H9 (cell line): ENCODE data around the gene PNRC2. TPM values are rescaled to one million over a fixed set of nuclear protein-coding genes. Genes with fewer than 3 reads are reported as not detected.

ENCODE experiments used
- DNase-seq: peaks from one replicate; pipeline ENCODE4 v3.0.0-alpha.2; 2017
- H2AFZ ChIP-seq: one replicate; pipeline ENCODE4 v1.6.1; 2013; ENCODE audit warnings: mild to moderate bottlenecking, low read length, control low read depth, moderate library complexity
- H2AK5ac ChIP-seq: 2 replicates; pipeline ENCODE4 v1.6.1; 2013; ENCODE audit warnings: low read length, control low read depth, mixed read lengths; ENCODE audit not compliant: insufficient read length
- H2BK120ac ChIP-seq: one replicate; pipeline ENCODE4 v1.6.1; 2013; ENCODE audit warnings: low read depth, mild to moderate bottlenecking, low read length, control low read depth, inconsistent platforms; ENCODE audit not compliant: poor library complexity, severe bottlenecking
- H2BK12ac ChIP-seq: 2 replicates; pipeline ENCODE4 v1.6.1; 2013; ENCODE audit warnings: low read length, control low read depth, mixed read lengths, low read depth; ENCODE audit not compliant: insufficient read length
- H2BK15ac ChIP-seq: 2 replicates; pipeline ENCODE4 v1.6.1; 2013; ENCODE audit warnings: low read depth, low read length, control low read depth
- H2BK20ac ChIP-seq: one replicate; pipeline ENCODE4 v1.6.1; 2013; ENCODE audit warnings: low read depth, mild to moderate bottlenecking, low read length, control low read depth, inconsistent platforms; ENCODE audit not compliant: poor library complexity, severe bottlenecking
- H2BK5ac ChIP-seq: 2 replicates; pipeline ENCODE4 v1.6.1; 2013; ENCODE audit warnings: low read length, control low read depth, mixed read lengths; ENCODE audit not compliant: insufficient read length
- H3K14ac ChIP-seq: 2 replicates; pipeline ENCODE4 v1.6.1; 2013; ENCODE audit warnings: low read length, control low read depth; ENCODE audit not compliant: insufficient read depth
- H3K18ac ChIP-seq: 2 replicates; pipeline ENCODE4 v1.6.1; 2013; ENCODE audit warnings: low read depth, mild to moderate bottlenecking, mixed read lengths, low read length, control low read depth; ENCODE audit not compliant: insufficient read length
- H3K23ac ChIP-seq: 2 replicates; pipeline ENCODE4 v1.6.1; 2013; ENCODE audit warnings: low read length, control low read depth, mixed read lengths, low read depth; ENCODE audit not compliant: insufficient read length
- H3K23me2 ChIP-seq: 2 replicates; pipeline ENCODE4 v1.6.1; 2013; ENCODE audit warnings: low read depth, mild to moderate bottlenecking, mixed read lengths, low read length, control low read depth; ENCODE audit not compliant: insufficient read length, poor library complexity, severe bottlenecking
- H3K27ac ChIP-seq: 2 replicates; pipeline ENCODE4 v1.5.1; 2013; ENCODE audit warnings: low read length, control low read depth, mixed read lengths, low read depth; ENCODE audit not compliant: insufficient read length
- H3K27me3 ChIP-seq: 2 replicates; pipeline ENCODE4 v1.6.1; 2013; ENCODE audit warnings: low read length, control low read depth, inconsistent platforms; ENCODE audit not compliant: insufficient read depth
- H3K4ac ChIP-seq: 2 replicates; pipeline ENCODE4 v1.6.1; 2013; ENCODE audit warnings: low read depth, mild to moderate bottlenecking, control low read depth, inconsistent platforms, low read length, moderate library complexity
- H3K4me1 ChIP-seq: 2 replicates; pipeline ENCODE4 v1.6.1; 2013; ENCODE audit warnings: low read length, control low read depth, inconsistent platforms; ENCODE audit not compliant: insufficient read depth
- H3K4me2 ChIP-seq: 2 replicates; pipeline ENCODE4 v1.6.1; 2013; ENCODE audit warnings: low read length, control low read depth, mixed read lengths; ENCODE audit not compliant: insufficient read length, insufficient read depth
- H3K56ac ChIP-seq: 2 replicates; pipeline ENCODE4 v1.6.1; 2013; ENCODE audit warnings: low read depth, mild to moderate bottlenecking, mixed read lengths, low read length, control low read depth; ENCODE audit not compliant: insufficient read length
- H3K79me1 ChIP-seq: 2 replicates; pipeline ENCODE4 v1.6.1; 2013; ENCODE audit warnings: low read depth, mild to moderate bottlenecking, moderate library complexity, low read length, control low read depth, inconsistent platforms; ENCODE audit not compliant: insufficient read depth, poor library complexity, severe bottlenecking
- H3K79me2 ChIP-seq: 2 replicates; pipeline ENCODE4 v1.6.1; 2013; ENCODE audit warnings: low read length, control low read depth, inconsistent platforms; ENCODE audit not compliant: insufficient read depth
- H3K9ac ChIP-seq: 2 replicates; pipeline ENCODE4 v1.6.1; 2013; ENCODE audit warnings: low read length, control low read depth, mixed read lengths; ENCODE audit not compliant: insufficient read length; ENCODE audit errors: extremely low read depth
- H3K9me3 ChIP-seq: one replicate; pipeline ENCODE4 v1.6.1; 2013; ENCODE audit warnings: low read depth, low read length, inconsistent platforms; ENCODE audit not compliant: control insufficient read depth
- H3T11ph ChIP-seq: one replicate; pipeline ENCODE4 v1.6.1; 2013; ENCODE audit warnings: mild to moderate bottlenecking, low read length, control low read depth, inconsistent platforms
- H4K20me1 ChIP-seq: one replicate; pipeline ENCODE4 v1.6.1; 2013; ENCODE audit not compliant: control insufficient read depth, insufficient read length, insufficient read depth
- H4K5ac ChIP-seq: 2 replicates; pipeline ENCODE4 v1.6.1; 2013; ENCODE audit warnings: low read depth, mild to moderate bottlenecking, mixed read lengths, low read length, control low read depth; ENCODE audit not compliant: insufficient read length
- H4K8ac ChIP-seq: replicated peaks from 2 replicates; pipeline ENCODE4 v1.6.1; 2013; ENCODE audit warnings: low read length, control low read depth, mixed read lengths, low read depth; ENCODE audit not compliant: insufficient read length
- H4K91ac ChIP-seq: 2 replicates; pipeline ENCODE4 v1.6.1; 2013; ENCODE audit warnings: low read depth, mild to moderate bottlenecking, moderate library complexity, mixed read lengths, low read length, control low read depth; ENCODE audit not compliant: insufficient read length
- H3K27ac Mint-ChIP-seq, 3 experiments: 2 replicates in 2 of 3; 3 replicates in 1 of 3; pipeline ENCODE4 v1.8.0; 2020 to 2021; ENCODE audit warnings: mixed read lengths in 3 of 3, mild to moderate bottlenecking in 1 of 3, moderate library complexity in 1 of 3
- H3K27me3 Mint-ChIP-seq: 2 replicates; pipeline ENCODE4 v1.8.0; 2021; ENCODE audit warnings: low read depth, mild to moderate bottlenecking, moderate library complexity, mixed read lengths
- H3K36me3 Mint-ChIP-seq, 3 experiments: 2 replicates in 2 of 3; 3 replicates in 1 of 3; pipeline ENCODE4 v1.8.0; 2020 to 2021; ENCODE audit warnings: low read depth in 3 of 3, mixed read lengths in 3 of 3; ENCODE audit not compliant: insufficient read depth in 1 of 3
- H3K4me1 Mint-ChIP-seq, 2 experiments: 2 replicates each; pipeline ENCODE4 v1.8.0; 2020; ENCODE audit warnings: mixed read lengths in 2 of 2
- H3K4me3 Mint-ChIP-seq, 2 experiments: 2 replicates in 1 of 2; 3 replicates in 1 of 2; pipeline ENCODE4 v1.8.0; 2020 to 2021; ENCODE audit warnings: mild to moderate bottlenecking in 2 of 2, mixed read lengths in 2 of 2, moderate library complexity in 1 of 2
- H3K9me3 Mint-ChIP-seq, 2 experiments: 2 replicates in 1 of 2; 3 replicates in 1 of 2; pipeline ENCODE4 v1.8.0; 2020; ENCODE audit warnings: mild to moderate bottlenecking in 2 of 2, mixed read lengths in 2 of 2, moderate library complexity in 1 of 2
- WGBS: extraction: QIAGEN DNeasy Blood & Tissue Kit; methylation state at CpG from one replicate; pipeline ENCODE4 v1.1.7; 2013; ENCODE audit warnings: missing lambda C conversion rate, low lambda C conversion rate, mixed read lengths; ENCODE audit not compliant: insufficient read length; ENCODE audit errors: extremely low coverage; 5-methylcytosine and 5-hydroxymethylcytosine counted together
- total RNA-seq: library from RNA; stranded (reverse); gene quantifications from 2 replicates; pipeline ENCODE4 v1.2.1, GENCODE V29; 2021
- TF ChIP-seq, protein P1 (sequence below): fragments of 200-600 bp; sonication (generic); conservative IDR thresholded peaks from 3 replicates; pipeline ENCODE4 v1.8.0; 2021; ENCODE audit warnings: antibody characterized with exemption, mild to moderate bottlenecking

The PNRC2 gene
- total RNA-seq, 1 experiment from 2014 or later: 87.6 TPM

DNA sequence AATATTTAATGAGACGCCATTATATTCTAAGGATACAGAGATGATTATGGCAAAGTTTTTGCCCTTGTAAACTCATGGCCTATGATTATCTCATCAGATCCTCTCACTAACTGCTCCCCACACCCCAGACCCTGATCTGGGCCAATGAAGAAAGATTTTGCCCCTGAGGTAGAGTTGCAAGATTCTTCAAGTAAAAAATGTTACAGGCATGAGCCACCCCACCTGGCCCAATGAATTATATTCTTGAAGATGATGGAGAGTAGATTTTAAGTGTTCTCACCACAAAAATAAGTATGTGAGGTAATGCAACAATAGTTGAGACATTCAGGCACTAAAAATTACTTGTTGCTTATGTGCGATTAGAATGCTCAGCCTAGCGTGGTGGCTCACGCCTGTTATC is 44.7 kb upstream of the PNRC2 start:
- Histone ChIP-seq H2AK5ac (no peak overlapping the region), H3K23me2 (no peaks in the 10 kb centered on the region), H3K27ac (no peak overlapping the region), H2BK120ac (no peak overlapping the region), H2BK20ac (no peak overlapping the region), H2BK5ac (no peak overlapping the region), H3K9ac (no peak overlapping the region), H3K4me1 (no peaks in the 10 kb centered on the region; the same call in 1 of the 2 replicates), H3K4ac (no peak overlapping the region), H3K79me2 (no peaks in the 10 kb centered on the region), H2AFZ (no peak overlapping the region), H3K27me3 (no peaks in the 10 kb centered on the region), H4K20me1 (no peaks in the 10 kb centered on the region), H3K14ac (no peak overlapping the region), H3K79me1 (no peaks in the 10 kb centered on the region), H3K18ac (no peak overlapping the region), H4K8ac (no peak overlapping the region), H4K5ac (no peak overlapping the region), H4K91ac (no peak overlapping the region), H3K9me3 (no peaks in the 10 kb centered on the region), H3K4me2 (no peak overlapping the region), H2BK12ac (no peak overlapping the region), H3K23ac (no peak overlapping the region), H2BK15ac (no peak overlapping the region), H3K56ac (no peak overlapping the region), H3T11ph (no peak overlapping the region)
- Mint-ChIP-seq H3K4me3 (no peak overlapping the region), H3K27me3 (peaks cover 2% of the 10 kb centered on the region), H3K9me3 (no peaks in the 10 kb centered on the region), H3K4me1 (peaks cover 12 to 13% of the 10 kb centered on the region in 2 experiments), H3K36me3 (no peaks in the 10 kb centered on the region), H3K27ac (no peak overlapping the region)
- no CpG with 5 or more reads among the region's 4 CpGs for WGBS
- TF ChIP-seq, protein P1, sequence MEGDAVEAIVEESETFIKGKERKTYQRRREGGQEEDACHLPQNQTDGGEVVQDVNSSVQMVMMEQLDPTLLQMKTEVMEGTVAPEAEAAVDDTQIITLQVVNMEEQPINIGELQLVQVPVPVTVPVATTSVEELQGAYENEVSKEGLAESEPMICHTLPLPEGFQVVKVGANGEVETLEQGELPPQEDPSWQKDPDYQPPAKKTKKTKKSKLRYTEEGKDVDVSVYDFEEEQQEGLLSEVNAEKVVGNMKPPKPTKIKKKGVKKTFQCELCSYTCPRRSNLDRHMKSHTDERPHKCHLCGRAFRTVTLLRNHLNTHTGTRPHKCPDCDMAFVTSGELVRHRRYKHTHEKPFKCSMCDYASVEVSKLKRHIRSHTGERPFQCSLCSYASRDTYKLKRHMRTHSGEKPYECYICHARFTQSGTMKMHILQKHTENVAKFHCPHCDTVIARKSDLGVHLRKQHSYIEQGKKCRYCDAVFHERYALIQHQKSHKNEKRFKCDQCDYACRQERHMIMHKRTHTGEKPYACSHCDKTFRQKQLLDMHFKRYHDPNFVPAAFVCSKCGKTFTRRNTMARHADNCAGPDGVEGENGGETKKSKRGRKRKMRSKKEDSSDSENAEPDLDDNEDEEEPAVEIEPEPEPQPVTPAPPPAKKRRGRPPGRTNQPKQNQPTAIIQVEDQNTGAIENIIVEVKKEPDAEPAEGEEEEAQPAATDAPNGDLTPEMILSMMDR: no peak
- no peak for DNase-seq
